Hair follicular keratinocyte (primary cell): ENCODE data around the gene LRRC3B. TPM values are rescaled to one million over a fixed set of nuclear protein-coding genes. Genes with fewer than 3 reads are reported as not detected.

Experiments used
- total RNA-seq: library from RNA; depleted of rRNA; stranded (reverse); fragments of >200 nt; gene quantifications from 2 replicates; pipeline ENCODE4 v1.2.3, GENCODE V29; 2015

The LRRC3B gene, protein sequence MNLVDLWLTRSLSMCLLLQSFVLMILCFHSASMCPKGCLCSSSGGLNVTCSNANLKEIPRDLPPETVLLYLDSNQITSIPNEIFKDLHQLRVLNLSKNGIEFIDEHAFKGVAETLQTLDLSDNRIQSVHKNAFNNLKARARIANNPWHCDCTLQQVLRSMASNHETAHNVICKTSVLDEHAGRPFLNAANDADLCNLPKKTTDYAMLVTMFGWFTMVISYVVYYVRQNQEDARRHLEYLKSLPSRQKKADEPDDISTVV
- not detected in 2 replicates for total RNA-seq

DNA sequence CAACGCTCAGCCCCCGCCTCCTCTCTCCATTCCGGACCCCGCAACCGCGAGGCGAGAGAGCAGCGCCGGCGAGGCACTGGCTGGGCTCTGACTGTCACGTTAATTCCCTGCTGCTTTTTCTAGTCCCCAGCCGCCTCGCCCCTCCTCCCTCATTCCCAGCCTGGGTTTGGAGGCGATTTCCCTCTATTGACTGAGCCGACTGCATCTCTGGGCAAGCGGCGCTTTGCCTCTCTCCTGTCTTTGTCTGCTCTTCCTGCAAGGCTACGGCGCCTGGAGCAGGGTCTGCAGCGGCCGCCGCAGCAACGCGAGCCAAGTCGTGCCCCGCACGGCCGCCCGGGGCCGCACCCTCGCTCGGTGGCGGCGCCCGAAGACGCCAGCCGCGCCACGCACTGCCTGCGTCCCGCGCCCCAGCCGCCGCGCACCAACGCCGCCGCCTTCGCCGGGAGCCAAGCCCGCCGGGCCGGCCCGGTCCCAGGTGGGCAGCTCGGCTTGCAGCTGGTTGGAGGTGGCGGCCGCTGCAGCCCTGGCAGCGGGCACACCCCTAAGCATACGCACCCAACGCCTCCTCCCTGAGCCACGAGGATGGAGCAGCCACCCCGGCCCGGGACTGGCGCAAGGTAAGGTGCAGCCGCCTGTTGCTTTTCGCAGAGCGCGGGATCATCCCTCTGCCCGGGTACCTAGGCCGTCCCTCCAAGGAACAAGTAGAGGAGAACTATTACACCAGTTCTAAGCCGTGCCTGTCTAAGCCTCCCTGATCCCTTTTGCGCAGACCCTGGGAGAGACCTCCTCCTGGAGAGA, at the start of gene LRRC3B:
TSS of gene LRRC3B (plus strand) at position 152 of the 798 bp plus-strand sequence. CDS start 86,901 bp downstream, outside the sequence.

